ENCODE results near the gene ELMO1.

Gene ELMO1

GRCh38 chr7:37212556-37212955, 236.1 kb downstream of the ELMO1 start:
- H3K27ac ChIP-seq (ENCODE audit: low read length), result no peak overlapping the region
- no CpG with 5 or more reads among the region's 8 CpGs for WGBS (ENCODE audit: insufficient coverage, insufficient read length)

DNA sequence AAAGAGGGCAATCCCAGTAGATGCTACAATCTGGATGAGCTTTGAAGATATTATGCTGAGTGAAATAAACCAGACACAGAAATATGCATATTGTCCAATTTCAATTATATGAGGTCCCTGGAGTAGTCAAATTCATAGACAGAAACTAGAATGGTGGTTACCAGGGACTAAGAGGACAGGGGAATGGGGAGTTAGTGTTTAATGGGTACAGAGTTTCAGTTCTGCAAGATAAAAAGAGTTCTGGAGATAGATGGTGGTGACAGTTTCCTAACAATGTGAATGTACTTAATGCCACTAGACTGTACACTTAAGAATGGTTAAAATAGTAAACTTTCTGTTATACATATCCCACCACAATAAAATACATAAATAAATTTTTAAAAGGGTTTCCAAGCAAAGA, 236.6 kb downstream of the ELMO1 start:
- H3K27me3 ChIP-seq (ENCODE audit: control insufficient read depth, insufficient read depth, low read length), result no peaks in the 10 kb centered on the region
- H3K27ac ChIP-seq (ENCODE audit: low read length), result no peak overlapping the region
- no peak overlapping the region for H3K4me3 ChIP-seq (ENCODE audit: low read length)
- no peak for DNase-seq (ENCODE audit: low read depth, low spot score)
- H3K4me1 ChIP-seq (ENCODE audit: control insufficient read depth, insufficient read depth, low read length), result peaks cover 3% of the 10 kb centered on the region
- no peaks in the 10 kb centered on the region for H3K36me3 ChIP-seq (ENCODE audit: control insufficient read depth, insufficient read depth, low read length)
- no peaks in the 10 kb centered on the region for H3K9me3 ChIP-seq (ENCODE audit: control insufficient read depth, insufficient read depth, low read length)

More at GRCh38 chr7:37212556-37212955, 236.1 kb downstream of the ELMO1 start:
- H3K27me3 ChIP-seq (ENCODE audit: control insufficient read depth, insufficient read depth, low read length), result no peaks in the 10 kb centered on the region
- H3K4me3 ChIP-seq (ENCODE audit: low read length), result no peak overlapping the region
- H3K9me3 ChIP-seq (ENCODE audit: control insufficient read depth, insufficient read depth, low read length), result no peaks in the 10 kb centered on the region
- no peaks in the 10 kb centered on the region for H3K36me3 ChIP-seq (ENCODE audit: control insufficient read depth, insufficient read depth, low read length)
- no peak for DNase-seq (ENCODE audit: low read depth, low spot score)
- peaks cover 3% of the 10 kb centered on the region for H3K4me1 ChIP-seq (ENCODE audit: control insufficient read depth, insufficient read depth, low read length)

- Histone ChIP-seq H3K4me3 (ENCODE audit: low read length) (no peak overlapping the region), H3K4me1 (ENCODE audit: control insufficient read depth, insufficient read depth, low read length) (peaks cover 3% of the 10 kb centered on the region), H3K27ac (ENCODE audit: low read length) (no peak overlapping the region), H3K9me3 (ENCODE audit: control insufficient read depth, insufficient read depth, low read length) (no peaks in the 10 kb centered on the region), H3K36me3 (ENCODE audit: control insufficient read depth, insufficient read depth, low read length) (no peaks in the 10 kb centered on the region), H3K27me3 (ENCODE audit: control insufficient read depth, insufficient read depth, low read length) (no peaks in the 10 kb centered on the region)
- WGBS (ENCODE audit: insufficient coverage, insufficient read length), result no CpG with 5 or more reads among the region's 16 CpGs
- DNase-seq (ENCODE audit: low read depth, low spot score), result no peak
These were observed 237.4 kb downstream of the ELMO1 start for GRCh38 chr7:37211097-37211880.

GRCh38 chr7:37209195-37209594, 239.5 kb downstream of the ELMO1 start:
- no CpG with 5 or more reads among the region's 3 CpGs for WGBS (ENCODE audit: insufficient coverage, insufficient read length)
- Histone ChIP-seq H3K36me3 (ENCODE audit: control insufficient read depth, insufficient read depth, low read length) (no peaks in the 10 kb centered on the region), H3K4me3 (ENCODE audit: low read length) (no peak overlapping the region), H3K9me3 (ENCODE audit: control insufficient read depth, insufficient read depth, low read length) (no peaks in the 10 kb centered on the region), H3K4me1 (ENCODE audit: control insufficient read depth, insufficient read depth, low read length) (no peaks in the 10 kb centered on the region), H3K27ac (ENCODE audit: low read length) (no peak overlapping the region), H3K27me3 (ENCODE audit: control insufficient read depth, insufficient read depth, low read length) (no peaks in the 10 kb centered on the region)
- no peak for DNase-seq (ENCODE audit: low read depth, low spot score)

GRCh38 chr7:37208528-37208927, 240.1 kb downstream of the ELMO1 start:
- DNase-seq (ENCODE audit: low read depth, low spot score), result no peak
- no CpG with 5 or more reads among the region's 5 CpGs for WGBS (ENCODE audit: insufficient coverage, insufficient read length)
- H3K4me3 ChIP-seq (ENCODE audit: low read length), result no peak overlapping the region
- H3K36me3 ChIP-seq (ENCODE audit: control insufficient read depth, insufficient read depth, low read length), result no peaks in the 10 kb centered on the region
- no peaks in the 10 kb centered on the region for H3K4me1 ChIP-seq (ENCODE audit: control insufficient read depth, insufficient read depth, low read length)
- no peak overlapping the region for H3K27ac ChIP-seq (ENCODE audit: low read length)
- no peaks in the 10 kb centered on the region for H3K27me3 ChIP-seq (ENCODE audit: control insufficient read depth, insufficient read depth, low read length)
- no peaks in the 10 kb centered on the region for H3K9me3 ChIP-seq (ENCODE audit: control insufficient read depth, insufficient read depth, low read length)

- Histone ChIP-seq H3K4me3 (ENCODE audit: low read length) (no peak overlapping the region), H3K9me3 (ENCODE audit: control insufficient read depth, insufficient read depth, low read length) (no peaks in the 10 kb centered on the region), H3K36me3 (ENCODE audit: control insufficient read depth, insufficient read depth, low read length) (no peaks in the 10 kb centered on the region), H3K4me1 (ENCODE audit: control insufficient read depth, insufficient read depth, low read length) (no peaks in the 10 kb centered on the region; the same call in 1 of the 2 replicates), H3K27ac (ENCODE audit: low read length) (no peak overlapping the region), H3K27me3 (ENCODE audit: control insufficient read depth, insufficient read depth, low read length) (no peaks in the 10 kb centered on the region)
- WGBS (ENCODE audit: insufficient coverage, insufficient read length), result no CpG with 5 or more reads among the region's 3 CpGs
- DNase-seq (ENCODE audit: low read depth, low spot score), result no peak
These were observed 242.5 kb downstream of the ELMO1 start for GRCh38 chr7:37206192-37206591.

DNA sequence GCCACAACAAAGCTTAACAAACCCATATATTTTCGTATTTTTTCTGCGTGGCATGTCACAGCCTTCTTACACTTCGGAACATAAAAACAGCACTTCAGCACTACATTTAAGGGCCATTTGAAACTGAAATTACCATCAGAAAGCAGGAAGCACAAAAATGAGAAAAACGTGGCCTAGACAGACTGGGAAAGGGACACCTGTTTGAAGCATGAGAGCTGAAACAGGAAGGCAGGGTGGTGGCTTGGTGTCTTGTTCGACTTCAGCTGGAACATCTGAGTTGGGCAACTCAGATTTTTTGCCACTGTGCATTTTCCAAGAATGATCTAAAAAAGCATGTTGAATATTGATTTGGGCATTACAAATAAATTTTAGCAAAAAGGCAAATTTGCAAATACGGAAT, 243.2 kb downstream of the ELMO1 start:
- no peaks in the 10 kb centered on the region; the same call in 1 of the 2 replicates for H3K4me1 ChIP-seq (ENCODE audit: control insufficient read depth, insufficient read depth, low read length)
- no peak overlapping the region for H3K4me3 ChIP-seq (ENCODE audit: low read length)
- DNase-seq (ENCODE audit: low read depth, low spot score), result no peak
- H3K36me3 ChIP-seq (ENCODE audit: control insufficient read depth, insufficient read depth, low read length), result no peaks in the 10 kb centered on the region
- no peaks in the 10 kb centered on the region for H3K9me3 ChIP-seq (ENCODE audit: control insufficient read depth, insufficient read depth, low read length)
- H3K27ac ChIP-seq (ENCODE audit: low read length), result no peak overlapping the region
- no CpG with 5 or more reads among the region's 6 CpGs for WGBS (ENCODE audit: insufficient coverage, insufficient read length)
- H3K27me3 ChIP-seq (ENCODE audit: control insufficient read depth, insufficient read depth, low read length), result no peaks in the 10 kb centered on the region

- H3K4me1 ChIP-seq (ENCODE audit: control insufficient read depth, insufficient read depth, low read length), result no peaks in the 10 kb centered on the region; the same call in 1 of the 2 replicates
- no peaks in the 10 kb centered on the region for H3K27me3 ChIP-seq (ENCODE audit: control insufficient read depth, insufficient read depth, low read length)
- no peak overlapping the region for H3K27ac ChIP-seq (ENCODE audit: low read length)
- DNase-seq (ENCODE audit: low read depth, low spot score), result no peak
- no CpG with 5 or more reads among the region's 2 CpGs for WGBS (ENCODE audit: insufficient coverage, insufficient read length)
- H3K9me3 ChIP-seq (ENCODE audit: control insufficient read depth, insufficient read depth, low read length), result no peaks in the 10 kb centered on the region
- no peaks in the 10 kb centered on the region for H3K36me3 ChIP-seq (ENCODE audit: control insufficient read depth, insufficient read depth, low read length)
- no peak overlapping the region for H3K4me3 ChIP-seq (ENCODE audit: low read length)
These were observed 246.8 kb downstream of the ELMO1 start for GRCh38 chr7:37201876-37202198.

GRCh38 chr7:37201003-37201875, 247.4 kb downstream of the ELMO1 start:
- no CpG with 5 or more reads among the region's 6 CpGs for WGBS (ENCODE audit: insufficient coverage, insufficient read length)
- no peaks in the 10 kb centered on the region for H3K36me3 ChIP-seq (ENCODE audit: control insufficient read depth, insufficient read depth, low read length)

DNA sequence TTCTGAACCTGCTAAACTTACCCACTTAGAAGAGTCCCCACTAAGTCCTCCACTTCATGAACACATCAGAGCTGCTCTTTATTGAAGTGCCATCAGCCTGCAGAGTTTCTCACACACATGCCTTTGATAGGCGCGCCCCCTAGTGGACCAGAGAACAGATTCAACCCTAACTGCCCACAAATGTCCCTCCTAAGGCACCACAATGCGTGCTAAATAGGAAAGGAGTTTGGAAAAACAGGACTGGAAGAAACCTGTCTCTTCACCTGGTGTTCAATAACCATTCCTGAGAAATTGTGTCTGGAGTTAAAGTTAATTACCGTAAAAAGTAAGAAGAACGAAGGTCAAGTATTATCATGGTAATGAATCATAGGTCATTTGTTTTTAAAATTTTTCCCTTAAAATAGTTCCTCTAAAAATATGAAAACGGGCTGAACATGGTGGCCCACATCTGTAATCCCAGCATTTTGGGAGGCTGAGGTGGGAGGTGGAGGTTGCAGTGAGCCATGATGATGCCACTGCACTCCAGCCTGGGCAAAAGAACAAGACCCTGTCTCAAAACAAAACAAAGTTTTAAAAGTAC, 249.7 kb downstream of the ELMO1 start:
- Histone ChIP-seq H3K27ac (ENCODE audit: low read length) (no peak overlapping the region), H3K4me3 (ENCODE audit: low read length) (no peak overlapping the region), H3K36me3 (ENCODE audit: control insufficient read depth, insufficient read depth, low read length) (no peaks in the 10 kb centered on the region), H3K9me3 (ENCODE audit: control insufficient read depth, insufficient read depth, low read length) (no peaks in the 10 kb centered on the region), H3K4me1 (ENCODE audit: control insufficient read depth, insufficient read depth, low read length) (no peaks in the 10 kb centered on the region; the same call in 1 of the 2 replicates), H3K27me3 (ENCODE audit: control insufficient read depth, insufficient read depth, low read length) (no peaks in the 10 kb centered on the region)
- no CpG with 5 or more reads among the region's 6 CpGs for WGBS (ENCODE audit: insufficient coverage, insufficient read length)
- DNase-seq (ENCODE audit: low read depth, low spot score), result peak; percentile 61

More at GRCh38 chr7:37201003-37201875, 247.4 kb downstream of the ELMO1 start:
- no peaks in the 10 kb centered on the region; the same call in 1 of the 2 replicates for H3K4me1 ChIP-seq (ENCODE audit: control insufficient read depth, insufficient read depth, low read length)
- no peaks in the 10 kb centered on the region for H3K27me3 ChIP-seq (ENCODE audit: control insufficient read depth, insufficient read depth, low read length)
- DNase-seq (ENCODE audit: low read depth, low spot score), result peak; percentile 78
- no peak overlapping the region for H3K27ac ChIP-seq (ENCODE audit: low read length)
- no peak overlapping the region for H3K4me3 ChIP-seq (ENCODE audit: low read length)
- H3K9me3 ChIP-seq (ENCODE audit: control insufficient read depth, insufficient read depth, low read length), result no peaks in the 10 kb centered on the region

Measured in iPS DF 6.9 (cell line).